Mesodermal cell (in vitro differentiated cells): ENCODE data around the gene KCP.

Experiments
- H3K27ac ChIP-seq: 2 replicates; pipeline ENCODE4 v1.7.0; 2013; ENCODE audit warnings: mild to moderate bottlenecking, low read depth, low read length, moderate library complexity; ENCODE audit not compliant: severe bottlenecking
- H3K36me3 ChIP-seq: 2 replicates; pipeline ENCODE4 v1.7.1; 2013; ENCODE audit warnings: mild to moderate bottlenecking, low read length, moderate library complexity; ENCODE audit not compliant: control insufficient read depth, insufficient read depth
- H3K4me1 ChIP-seq: one replicate; pipeline ENCODE4 v1.7.1; 2013; ENCODE audit warnings: mild to moderate bottlenecking, low read length; ENCODE audit not compliant: insufficient read depth, control insufficient read depth, poor library complexity, severe bottlenecking
- H3K4me3 ChIP-seq: 2 replicates; pipeline ENCODE4 v1.7.0; 2013; ENCODE audit warnings: low read length, control low read depth, mild to moderate bottlenecking; ENCODE audit not compliant: insufficient read depth, poor library complexity, severe bottlenecking; ENCODE audit errors: extremely low read depth
- H3K9me3 ChIP-seq: 2 replicates; pipeline ENCODE4 v1.7.1; 2013; ENCODE audit warnings: mild to moderate bottlenecking, low read length, moderate library complexity; ENCODE audit not compliant: control insufficient read depth
- WGBS, 2 experiments: methylation state at CpG; one replicate each; pipeline ENCODE4 v1.1.5; 2013; ENCODE audit warnings: missing lambda C conversion rate in 2 of 2; ENCODE audit not compliant: insufficient coverage in 2 of 2; 5-methylcytosine and 5-hydroxymethylcytosine counted together

Gene KCP

DNA sequence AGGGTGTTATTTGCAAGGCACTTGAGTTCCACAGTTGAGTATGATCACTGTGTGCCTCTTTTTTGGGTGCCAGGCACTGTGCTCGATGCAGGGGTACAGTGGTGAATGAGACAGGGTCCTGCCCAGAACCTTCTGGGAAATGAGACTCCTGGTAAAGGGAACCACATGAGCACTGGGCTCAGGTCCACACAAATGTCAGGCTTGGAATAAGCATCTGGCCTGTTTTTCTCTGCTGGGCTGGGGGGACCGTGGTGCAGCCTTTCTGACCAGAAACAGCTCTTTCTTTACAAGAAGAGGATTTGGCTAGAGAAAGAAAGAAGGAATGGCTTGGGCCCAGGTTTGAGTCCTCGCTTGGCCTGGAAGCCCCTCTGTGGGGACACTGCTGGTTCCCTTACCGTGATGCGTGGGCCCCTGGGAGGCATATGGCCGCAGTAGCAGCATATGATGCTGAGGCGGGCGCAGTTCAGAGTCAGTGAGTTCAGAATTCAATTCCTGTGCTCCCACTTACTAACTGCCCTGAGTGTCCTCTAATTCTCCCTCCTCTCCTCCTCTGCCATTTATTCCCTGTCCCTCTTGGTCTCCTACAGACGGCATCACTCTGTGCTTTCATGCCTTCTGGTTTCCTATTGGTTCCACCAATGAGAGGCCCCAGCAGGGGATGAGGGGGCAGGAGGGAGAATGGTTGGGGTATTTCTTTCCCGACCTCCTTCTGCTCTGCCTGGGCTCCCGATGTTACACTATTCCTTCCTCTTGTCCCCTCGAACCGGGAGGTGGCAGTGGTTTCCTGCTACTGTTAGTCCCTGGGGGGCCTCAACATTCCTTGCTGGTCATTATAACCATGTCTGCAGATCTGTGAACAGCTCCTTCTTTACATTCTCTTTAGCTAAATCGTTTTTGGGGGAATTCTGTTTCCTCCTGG, 9.6 kb upstream of the KCP start:
- Histone ChIP-seq H3K27ac (no peak overlapping the region), H3K4me3 (no peak overlapping the region), H3K9me3 (no peaks in the 10 kb centered on the region), H3K36me3 (no peaks in the 10 kb centered on the region), H3K4me1 (peaks cover 3% of the 10 kb centered on the region)
- 59 to 62% methylated on average over 11 to 12 of the region's 14 CpGs for WGBS, 2 experiments

GRCh38 chr7:128919241-128919640, 8.7 kb upstream of the KCP start:
- Histone ChIP-seq H3K9me3 (no peaks in the 10 kb centered on the region), H3K4me1 (peaks cover 3% of the 10 kb centered on the region), H3K27ac (no peak overlapping the region), H3K4me3 (no peak overlapping the region), H3K36me3 (no peaks in the 10 kb centered on the region)
- WGBS, 2 experiments, result 90 to 97% methylated on average over 6 of the region's 6 CpGs

DNA sequence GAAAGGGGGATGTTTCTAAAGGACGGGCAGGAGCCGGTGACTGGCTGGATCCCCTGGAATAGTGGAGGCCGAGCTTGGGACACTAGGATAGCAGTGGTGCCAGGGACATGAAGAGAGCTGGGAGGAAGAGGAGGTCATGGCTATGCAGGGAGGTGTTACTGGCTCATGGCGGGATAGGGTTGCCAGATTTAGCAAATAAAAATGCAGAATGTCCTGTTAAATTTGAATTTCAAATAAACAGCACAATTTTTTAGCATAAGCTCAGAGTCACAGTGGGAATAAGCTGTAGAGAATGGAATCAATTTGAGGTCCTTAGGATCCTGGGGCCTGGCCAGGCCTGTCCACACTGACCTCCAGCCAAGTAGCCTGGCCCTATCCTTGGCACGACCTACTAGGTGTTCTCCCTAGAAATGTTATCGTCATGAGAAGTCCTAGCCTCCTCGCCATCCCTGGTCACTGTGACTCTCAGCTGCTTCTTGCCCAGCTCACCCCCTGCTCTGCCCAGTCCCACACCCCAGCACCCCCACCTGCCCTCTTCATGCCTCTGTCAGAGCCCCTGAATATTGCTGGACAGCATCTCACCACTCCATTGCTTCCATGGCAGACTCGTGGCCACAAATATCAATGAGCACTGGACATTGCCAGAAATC, 7.6 kb upstream of the KCP start:
- Histone ChIP-seq H3K9me3 (no peaks in the 10 kb centered on the region), H3K27ac (no peak overlapping the region), H3K36me3 (no peaks in the 10 kb centered on the region), H3K4me1 (peaks cover 3% of the 10 kb centered on the region), H3K4me3 (no peak overlapping the region)
- WGBS, 2 experiments, result 93 to 94% methylated on average over 4 to 5 of the region's 8 CpGs

GRCh38 chr7:128917122-128917521, 6.6 kb upstream of the KCP start:
- H3K27ac ChIP-seq, result no peak overlapping the region
- no peaks in the 10 kb centered on the region for H3K9me3 ChIP-seq
- H3K36me3 ChIP-seq, result no peaks in the 10 kb centered on the region
- no peak overlapping the region for H3K4me3 ChIP-seq
- WGBS, 2 experiments, result 94 to 100% methylated on average over 1 to 2 of the region's 2 CpGs
- H3K4me1 ChIP-seq, result peaks cover 5% of the 10 kb centered on the region

GRCh38 chr7:128916643-128916915, 6.1 kb upstream of the KCP start:
- Histone ChIP-seq H3K36me3 (no peaks in the 10 kb centered on the region), H3K27ac (no peak overlapping the region), H3K4me3 (no peak overlapping the region), H3K9me3 (no peaks in the 10 kb centered on the region), H3K4me1 (peaks cover 10% of the 10 kb centered on the region)
- 90 to 97% methylated on average over 6 to 7 of the region's 7 CpGs for WGBS, 2 experiments

GRCh38 chr7:128915841-128916642, 5.5 kb upstream of the KCP start:
- no peaks in the 10 kb centered on the region for H3K9me3 ChIP-seq
- H3K4me3 ChIP-seq, result no peak overlapping the region
- WGBS, 2 experiments, result 84 to 91% methylated on average over 60 to 66 of the region's 69 CpGs
- no peaks in the 10 kb centered on the region for H3K36me3 ChIP-seq
- no peak overlapping the region for H3K27ac ChIP-seq
- H3K4me1 ChIP-seq, result peaks cover 14% of the 10 kb centered on the region

GRCh38 chr7:128915271-128915819, 4.8 kb upstream of the KCP start:
- no peak overlapping the region for H3K27ac ChIP-seq
- no peak overlapping the region for H3K4me3 ChIP-seq
- H3K4me1 ChIP-seq, result peaks cover 13% of the 10 kb centered on the region
- no peaks in the 10 kb centered on the region for H3K9me3 ChIP-seq
- WGBS, 2 experiments, result 82 to 87% methylated on average over 20 to 29 of the region's 34 CpGs
- no peaks in the 10 kb centered on the region for H3K36me3 ChIP-seq

GRCh38 chr7:128914566-128915151, 4.2 kb upstream of the KCP start:
- H3K9me3 ChIP-seq, result no peaks in the 10 kb centered on the region
- H3K4me3 ChIP-seq, result no peak overlapping the region
- 73 to 82% methylated on average over 5 to 7 of the region's 11 CpGs for WGBS, 2 experiments
- peaks cover 13% of the 10 kb centered on the region for H3K4me1 ChIP-seq
- H3K27ac ChIP-seq, result no peak overlapping the region
- H3K36me3 ChIP-seq, result no peaks in the 10 kb centered on the region

- 77 to 97% methylated on average over 8 to 10 of the region's 10 CpGs for WGBS, 2 experiments
- Histone ChIP-seq H3K36me3 (no peaks in the 10 kb centered on the region), H3K4me1 (peaks cover 18% of the 10 kb centered on the region), H3K27ac (no peak overlapping the region), H3K4me3 (no peak overlapping the region), H3K9me3 (no peaks in the 10 kb centered on the region)
These were observed 3.5 kb upstream of the KCP start for GRCh38 chr7:128913870-128914565.
